Mesothelial cell of epicardium (in vitro differentiated cells): ENCODE results near the gene HTRA1. TPM values are rescaled to one million over a fixed set of nuclear protein-coding genes. Genes with fewer than 3 reads are reported as not detected.
A peak's percentile ranks its signal among the peaks of the same experiment; 100 is the strongest.

ENCODE experiments used
- DNase-seq, 2 experiments: peaks; one replicate each; pipeline ENCODE4 v3.0.0; 2021; ENCODE audit warnings: low spot score in 2 of 2; ENCODE audit not compliant: unreplicated experiment in 2 of 2
- H3K27ac Mint-ChIP-seq: 2 replicates; pipeline ENCODE4 v1.8.0; 2021; ENCODE audit warnings: mixed read lengths
- H3K27me3 Mint-ChIP-seq: 2 replicates; pipeline ENCODE4 v1.8.0; 2021; ENCODE audit warnings: low read depth, mixed read lengths
- H3K36me3 Mint-ChIP-seq: 2 replicates; pipeline ENCODE4 v1.8.0; 2021; ENCODE audit warnings: mixed read lengths
- H3K4me1 Mint-ChIP-seq: 2 replicates; pipeline ENCODE4 v1.8.0; 2021; ENCODE audit warnings: mixed read lengths
- H3K4me3 Mint-ChIP-seq: 2 replicates; pipeline ENCODE4 v1.8.0; 2021; ENCODE audit warnings: mild to moderate bottlenecking, moderate library complexity, mixed read lengths
- H3K9me3 Mint-ChIP-seq: 2 replicates; pipeline ENCODE4 v1.8.0; 2021; ENCODE audit warnings: mixed read lengths
- CTCF ChIP-seq: fragments of 200-600 bp; sonication (generic); IDR thresholded peaks from one replicate; pipeline ENCODE4 v1.5.0; 2021; ENCODE audit warnings: antibody characterized with exemption; ENCODE audit not compliant: unreplicated experiment
- total RNA-seq: library from RNA; stranded (reverse); gene quantifications from 3 replicates; pipeline ENCODE4 v1.2.1, GENCODE V29; 2021

The HTRA1 gene
- total RNA-seq, 1 donor from 2014 or later = 12.2 TPM

- Mint-ChIP-seq H3K27me3 (no peaks in the 10 kb centered on the region), H3K27ac (no peak overlapping the region), H3K9me3 (peaks cover 3% of the 10 kb centered on the region), H3K36me3 (no peaks in the 10 kb centered on the region), H3K4me1 (peaks cover 38% of the 10 kb centered on the region), H3K4me3 (no peak overlapping the region)
- no peak for TF ChIP-seq CTCF
- no peak for DNase-seq
Observed at GRCh38 chr10:122498521-122498920, 37.2 kb downstream of the HTRA1 start.

- Mint-ChIP-seq H3K27ac (no peak overlapping the region), H3K4me1 (peaks cover 40% of the 10 kb centered on the region)
- no peak for TF ChIP-seq CTCF
Observed at GRCh38 chr10:122499012-122499411, 37.7 kb downstream of the HTRA1 start.

GRCh38 chr10:122499491-122499941, 38.2 kb downstream of the HTRA1 start:
- no peaks in the 10 kb centered on the region for H3K27me3 Mint-ChIP-seq
- H3K4me3 Mint-ChIP-seq = no peak overlapping the region
- DNase-seq = no peak
- no peak for TF ChIP-seq CTCF
- no peaks in the 10 kb centered on the region for H3K36me3 Mint-ChIP-seq
- H3K27ac Mint-ChIP-seq = no peak overlapping the region
- H3K4me1 Mint-ChIP-seq = peaks cover 43% of the 10 kb centered on the region
- H3K9me3 Mint-ChIP-seq = peaks cover 3% of the 10 kb centered on the region

More at GRCh38 chr10:122499012-122499411, 37.7 kb downstream of the HTRA1 start:
- Mint-ChIP-seq H3K36me3 (no peaks in the 10 kb centered on the region), H3K4me3 (no peak overlapping the region), H3K27me3 (no peaks in the 10 kb centered on the region), H3K9me3 (peaks cover 3% of the 10 kb centered on the region)
- DNase-seq = no peak

- no peaks in the 10 kb centered on the region for H3K36me3 Mint-ChIP-seq
- no peak for TF ChIP-seq CTCF
Observed at GRCh38 chr10:122500194-122500593, 38.8 kb downstream of the HTRA1 start.

GRCh38 chr10:122500726-122501125, 39.4 kb downstream of the HTRA1 start:
- no peak for DNase-seq
- TF ChIP-seq CTCF = no peak
- peaks cover 3% of the 10 kb centered on the region for H3K9me3 Mint-ChIP-seq
- no peaks in the 10 kb centered on the region for H3K27me3 Mint-ChIP-seq
- peaks cover 36% of the 10 kb centered on the region for H3K4me1 Mint-ChIP-seq
- H3K36me3 Mint-ChIP-seq = no peaks in the 10 kb centered on the region
- H3K27ac Mint-ChIP-seq = no peak overlapping the region
- H3K4me3 Mint-ChIP-seq = no peak overlapping the region

More at GRCh38 chr10:122500194-122500593, 38.8 kb downstream of the HTRA1 start:
- Mint-ChIP-seq H3K27me3 (no peaks in the 10 kb centered on the region), H3K9me3 (peaks cover 3% of the 10 kb centered on the region), H3K27ac (no peak overlapping the region), H3K4me1 (peaks cover 41% of the 10 kb centered on the region), H3K4me3 (no peak overlapping the region)
- no peak for DNase-seq

GRCh38 chr10:122503012-122503411, 41.7 kb downstream of the HTRA1 start:
- TF ChIP-seq CTCF = no peak
- Mint-ChIP-seq H3K4me3 (no peak overlapping the region), H3K9me3 (no peaks in the 10 kb centered on the region), H3K4me1 (peaks cover 46% of the 10 kb centered on the region), H3K27me3 (no peaks in the 10 kb centered on the region), H3K27ac (peak overlapping the region; percentile 16), H3K36me3 (no peaks in the 10 kb centered on the region)
- DNase-seq = no peak
